Measurements from ENCODE around the gene SPRED2.

DNA sequence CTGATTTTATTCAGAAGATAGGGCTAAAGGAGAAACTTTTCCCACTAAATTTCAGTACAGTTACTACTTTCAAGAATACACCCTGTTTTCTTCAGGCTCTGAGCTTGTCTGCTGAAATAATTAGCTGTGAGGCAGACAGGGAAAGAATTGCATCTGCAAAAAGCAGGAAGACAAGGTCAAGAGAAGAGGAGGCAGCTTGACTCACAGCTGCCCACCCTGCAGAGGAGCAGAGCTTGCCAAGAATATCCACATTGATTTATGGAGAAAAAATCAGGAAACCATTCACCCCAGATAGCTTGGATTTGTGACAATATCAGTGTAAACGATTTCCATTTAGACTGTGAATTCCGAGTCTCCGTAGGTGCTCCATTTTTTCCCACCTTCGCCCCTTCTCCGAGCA lies 155.8 kb downstream of the SPRED2 start:
- TF ChIP-seq REST (IDR thresholded peaks at IDR 0.05; ENCODE audit: insufficient read depth in 1 of 2, low read depth in 2 of 2, low read length in 2 of 2): no peak
- no peak for TF ChIP-seq POLR2AphosphoS5 (IDR thresholded peaks at IDR 0.05; ENCODE audit: low read depth, low read length)

Measured in PFSK-1 (cell line).